Smooth muscle cell of the coronary artery (primary cell): Measurements from ENCODE around the gene DIPK1C. TPM values are rescaled to one million over a fixed set of nuclear protein-coding genes. Genes with fewer than 3 reads are reported as not detected.

Source experiments
- total RNA-seq: library from RNA; depleted of rRNA; stranded (reverse); fragments of >200 nt; gene quantifications from 2 replicates; pipeline ENCODE4 v1.2.3, GENCODE V29; 2014; ENCODE audit warnings: low replicate concordance

Gene DIPK1C
- total RNA-seq: not detected in 2 replicates

GRCh38 chr18:74457043-74457724, at the start of gene DIPK1C:
Gene DIPK1C (minus strand): TSS chr18:74457308. CDS start chr18:74457259, 49 bp downstream.

GRCh38 chr18:74495581-74496507, 38.7 kb upstream of the DIPK1C start, which contains the start of gene CNDP2:
Gene CNDP2 (plus strand): TSS chr18:74496363. CDS start chr18:74499974, 3,611 bp downstream.

Other genes starting within 250 kb of the DIPK1C start
- gene CYB5A, start 165.3 kb downstream of the DIPK1C start, total RNA-seq: 52.7 and 164 TPM in 2 replicates
- gene C18orf63, start 141.5 kb downstream of the DIPK1C start, total RNA-seq: not detected in 2 replicates
- 53.2 and 57.4 TPM in 2 replicates for gene CNDP2, start 39.1 kb upstream of the DIPK1C start, total RNA-seq
- gene CNDP1, start 77.2 kb upstream of the DIPK1C start, total RNA-seq: not detected in 2 replicates
- 11.0 and 12.4 TPM in 2 replicates for gene ZNF407, start 140.6 kb upstream of the DIPK1C start, total RNA-seq